Measurements from ENCODE around the gene NIN.

Gene NIN
- 54.4 to 402 (median 274) reads per million in 17 experiments for total RNA-seq

GRCh38 chr14:50830932-50831725 lies at the start of gene NIN:
TSS of gene NIN (minus strand) at chr14:50831162. CDS start at chr14:50822056, 9,106 bp downstream.
- DNase-seq: peak; percentile 89 to 97 (median 94)

- DNase-seq: no peak
Observed at GRCh38 chr14:50875359-50876070, 44.6 kb upstream of the NIN start.

GRCh38 chr14:50874757-50875156 lies 43.8 kb upstream of the NIN start:
- peak in 3 of 4 experiments; percentile 29 to 73 (median 66) for DNase-seq

- peak in 3 of 4 experiments; percentile 34 to 61 (median 44) for DNase-seq
Observed at GRCh38 chr14:50871914-50872732, 41.2 kb upstream of the NIN start, which contains the start of gene ABHD12B. TSS of gene ABHD12B (plus strand) at chr14:50872053. CDS start at chr14:50872175, 122 bp downstream.

GRCh38 chr14:50871228-50871627 lies 40.3 kb upstream of the NIN start:
- peak in 3 of 4 experiments; percentile 13 to 28 (median 24) for DNase-seq

GRCh38 chr14:50865391-50866076 lies 34.6 kb upstream of the NIN start:
- peak in 2 of 4 experiments; percentile 38 to 42 for DNase-seq

- peak in 3 of 4 experiments; percentile 7 to 32 (median 22) for DNase-seq
Observed at GRCh38 chr14:50864946-50865345, 34.0 kb upstream of the NIN start.

- no peak for DNase-seq
Observed at GRCh38 chr14:50864237-50864636, 33.3 kb upstream of the NIN start.

- no peak for DNase-seq
Observed at GRCh38 chr14:50862036-50862570, 31.1 kb upstream of the NIN start.

GRCh38 chr14:50860478-50861086 lies 29.6 kb upstream of the NIN start:
- peak; percentile 85 to 92 (median 88) for DNase-seq

- DNase-seq: no peak
Observed at GRCh38 chr14:50859296-50859624, 28.3 kb upstream of the NIN start.

GRCh38 chr14:50856660-50857059 lies 25.7 kb upstream of the NIN start:
- DNase-seq: no peak

- DNase-seq: no peak
Observed at GRCh38 chr14:50855558-50855957, 24.6 kb upstream of the NIN start.

GRCh38 chr14:50854521-50854920 lies 23.6 kb upstream of the NIN start:
- DNase-seq: peak in 3 of 4 experiments; percentile 41 to 52 (median 51)

- DNase-seq: no peak
Observed at GRCh38 chr14:50853891-50854290, 22.9 kb upstream of the NIN start.

GRCh38 chr14:50846226-50846880 lies 15.4 kb upstream of the NIN start:
- no peak for DNase-seq

GRCh38 chr14:50845166-50845565 lies 14.2 kb upstream of the NIN start:
- DNase-seq: no peak

- no peak for DNase-seq
Observed at GRCh38 chr14:50844391-50844790, 13.4 kb upstream of the NIN start.

GRCh38 chr14:50839691-50840090 lies 8.7 kb upstream of the NIN start:
- DNase-seq: no peak

- no peak for DNase-seq
Observed at GRCh38 chr14:50839048-50839447, 8.1 kb upstream of the NIN start.

All from suppressor macrophage (primary cell).